NT2/D1 (cell line): Measurements from ENCODE around the gene SEC14L5.

Source experiments
- DNase-seq: peaks from one replicate; pipeline ENCODE4 v3.0.0-alpha.2; 2011; ENCODE audit warnings: low read depth, low spot score
- H3K27me3 ChIP-seq: 2 replicates; pipeline ENCODE4 v1.6.0; 2011; ENCODE audit warnings: mild to moderate bottlenecking; ENCODE audit not compliant: insufficient read length, insufficient read depth
- H3K36me3 ChIP-seq: 2 replicates; pipeline ENCODE4 v1.6.1; 2011; ENCODE audit warnings: mild to moderate bottlenecking, low read length, mixed read lengths; ENCODE audit not compliant: insufficient read depth, insufficient read length
- H3K4me1 ChIP-seq: 2 replicates; pipeline ENCODE4 v1.5.1; 2011; ENCODE audit not compliant: insufficient read depth, insufficient read length
- H3K4me3 ChIP-seq: 2 replicates; pipeline ENCODE4 v1.5.1; 2011; ENCODE audit warnings: low read depth; ENCODE audit not compliant: insufficient read length
- H3K9ac ChIP-seq: 2 replicates; pipeline ENCODE4 v1.6.0; 2011; ENCODE audit warnings: low read depth; ENCODE audit not compliant: insufficient read length
- H3K9me3 ChIP-seq: 2 replicates; pipeline ENCODE4 v1.5.1; 2011; ENCODE audit warnings: mild to moderate bottlenecking, low read length; ENCODE audit not compliant: insufficient read depth
- SUZ12 ChIP-seq: IDR thresholded peaks from 2 replicates; pipeline ENCODE4 v1.6.1; 2011; ENCODE audit not compliant: insufficient read length, insufficient read depth; ENCODE audit errors: extremely low read depth
- YY1 ChIP-seq: IDR thresholded peaks from 2 replicates; pipeline ENCODE4 v1.6.1; 2011; ENCODE audit not compliant: insufficient read length, insufficient read depth
- ZNF274 ChIP-seq: IDR thresholded peaks from 2 replicates; pipeline ENCODE4 v1.6.1; 2011; ENCODE audit warnings: mild to moderate bottlenecking, low read depth, low read length

Gene SEC14L5

DNA sequence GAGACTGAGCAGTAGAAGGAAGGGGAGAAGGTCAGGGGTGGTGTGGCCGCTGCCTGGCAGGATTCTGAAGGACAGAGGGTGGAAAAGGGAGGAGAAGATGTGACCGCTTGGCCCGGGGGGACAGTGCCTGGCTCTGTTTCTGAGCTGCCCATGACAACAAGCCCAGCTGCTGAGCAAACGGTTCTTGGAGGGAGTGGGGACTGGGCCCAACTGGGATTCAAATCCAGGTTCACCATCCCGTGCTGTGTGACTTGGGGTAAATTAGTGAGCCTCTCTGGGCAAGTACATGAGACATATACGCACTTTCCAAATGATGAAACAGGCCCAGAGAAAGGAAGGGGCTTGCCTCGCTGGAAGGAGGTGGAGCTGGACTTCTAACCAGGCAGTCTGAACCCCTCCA is 23.3 kb downstream of the SEC14L5 start:
- H3K4me3 ChIP-seq = no peak overlapping the region
- no peak overlapping the region for H3K9ac ChIP-seq
- H3K4me1 ChIP-seq = peaks cover 4% of the 10 kb centered on the region
- no peak for DNase-seq
- no peak for TF ChIP-seq SUZ12
- H3K9me3 ChIP-seq = no peaks in the 10 kb centered on the region; the same call in 1 of the 2 replicates
- H3K27me3 ChIP-seq = peaks cover 4% of the 10 kb centered on the region
- no peaks in the 10 kb centered on the region for H3K36me3 ChIP-seq

DNA sequence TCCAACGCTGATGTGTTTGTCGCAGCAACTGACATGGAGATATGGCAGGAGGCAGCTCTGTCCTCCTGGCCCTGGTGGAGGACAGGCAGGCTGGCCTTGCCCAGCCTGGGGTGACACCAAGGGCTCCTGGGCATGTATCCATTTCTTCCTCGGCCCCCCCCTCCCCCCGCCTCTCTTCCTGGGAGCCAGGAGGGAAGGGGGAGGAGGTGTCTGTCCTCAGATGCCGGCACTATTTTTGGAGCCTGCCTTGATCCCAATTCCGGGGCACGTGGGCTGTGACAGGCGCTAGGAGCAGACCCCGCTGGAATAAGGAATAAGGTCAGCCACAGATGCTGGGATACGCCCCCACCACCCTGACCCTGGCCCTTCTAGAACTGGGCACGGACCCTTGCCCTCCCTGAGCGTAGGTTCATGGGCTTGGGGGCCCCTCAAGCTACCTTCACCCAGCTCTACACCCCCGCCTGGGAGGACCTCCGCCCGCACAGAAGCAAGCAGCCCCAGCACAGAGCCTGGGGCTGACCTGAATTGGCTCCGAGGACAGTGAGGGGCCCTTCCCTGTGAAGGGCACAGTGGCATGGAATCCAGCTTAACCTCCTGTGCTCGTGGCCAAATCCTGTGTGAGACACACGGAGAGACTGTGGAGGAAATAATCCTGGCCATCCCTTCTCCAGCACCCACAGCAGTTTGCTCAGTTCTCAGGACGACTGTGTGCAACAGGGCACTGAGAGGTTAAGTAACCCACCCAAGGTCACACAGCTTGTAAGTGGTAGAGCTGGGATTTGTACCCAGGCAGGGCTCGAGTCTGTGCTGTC is 24.1 kb downstream of the SEC14L5 start:
- peaks cover 12% of the 10 kb centered on the region for H3K27me3 ChIP-seq
- H3K9ac ChIP-seq = peak overlapping the region; percentile 47
- no peaks in the 10 kb centered on the region; the same call in 1 of the 2 replicates for H3K9me3 ChIP-seq
- H3K4me1 ChIP-seq = peaks cover 4% of the 10 kb centered on the region
- H3K4me3 ChIP-seq = no peak overlapping the region
- TF ChIP-seq ZNF274 (no peak), SUZ12 (no peak), YY1 (no peak)
- H3K36me3 ChIP-seq = no peaks in the 10 kb centered on the region
- no peak for DNase-seq

GRCh38 chr16:4984174-4984990 is 26.3 kb downstream of the SEC14L5 start:
- no peak for TF ChIP-seq ZNF274
- TF ChIP-seq YY1 = no peak
- TF ChIP-seq SUZ12 = no peak
- Histone ChIP-seq H3K9me3 (no peaks in the 10 kb centered on the region; the same call in 1 of the 2 replicates), H3K9ac (no peak overlapping the region), H3K4me1 (peaks cover 4% of the 10 kb centered on the region), H3K27me3 (peaks cover 29% of the 10 kb centered on the region), H3K4me3 (no peak overlapping the region), H3K36me3 (no peaks in the 10 kb centered on the region)
- no peak for DNase-seq

DNA sequence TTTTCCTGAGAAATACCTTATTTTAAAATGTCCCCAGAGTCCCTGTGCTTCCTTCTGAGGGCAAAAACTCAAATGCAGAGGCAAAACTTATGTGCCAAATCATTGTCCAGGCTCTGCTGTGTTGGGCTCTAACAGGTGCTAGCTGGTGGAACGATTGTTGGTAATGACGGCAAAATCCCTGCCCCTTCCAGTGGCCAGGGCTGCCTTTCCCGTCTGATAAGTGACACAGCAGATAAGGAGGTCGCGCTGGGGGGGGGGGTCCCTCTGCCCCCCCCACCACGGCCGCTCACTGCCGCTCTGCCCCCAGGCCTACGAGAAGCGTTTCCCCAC is 29.1 kb downstream of the SEC14L5 start:
- no peaks in the 10 kb centered on the region; the same call in 1 of the 2 replicates for H3K9me3 ChIP-seq
- no peak overlapping the region for H3K9ac ChIP-seq
- no peak for DNase-seq
- TF ChIP-seq YY1 (no peak), SUZ12 (no peak), ZNF274 (no peak)
- no peaks in the 10 kb centered on the region for H3K36me3 ChIP-seq
- no peaks in the 10 kb centered on the region for H3K4me1 ChIP-seq
- H3K27me3 ChIP-seq = peaks cover 29% of the 10 kb centered on the region
- H3K4me3 ChIP-seq = no peak overlapping the region

DNA sequence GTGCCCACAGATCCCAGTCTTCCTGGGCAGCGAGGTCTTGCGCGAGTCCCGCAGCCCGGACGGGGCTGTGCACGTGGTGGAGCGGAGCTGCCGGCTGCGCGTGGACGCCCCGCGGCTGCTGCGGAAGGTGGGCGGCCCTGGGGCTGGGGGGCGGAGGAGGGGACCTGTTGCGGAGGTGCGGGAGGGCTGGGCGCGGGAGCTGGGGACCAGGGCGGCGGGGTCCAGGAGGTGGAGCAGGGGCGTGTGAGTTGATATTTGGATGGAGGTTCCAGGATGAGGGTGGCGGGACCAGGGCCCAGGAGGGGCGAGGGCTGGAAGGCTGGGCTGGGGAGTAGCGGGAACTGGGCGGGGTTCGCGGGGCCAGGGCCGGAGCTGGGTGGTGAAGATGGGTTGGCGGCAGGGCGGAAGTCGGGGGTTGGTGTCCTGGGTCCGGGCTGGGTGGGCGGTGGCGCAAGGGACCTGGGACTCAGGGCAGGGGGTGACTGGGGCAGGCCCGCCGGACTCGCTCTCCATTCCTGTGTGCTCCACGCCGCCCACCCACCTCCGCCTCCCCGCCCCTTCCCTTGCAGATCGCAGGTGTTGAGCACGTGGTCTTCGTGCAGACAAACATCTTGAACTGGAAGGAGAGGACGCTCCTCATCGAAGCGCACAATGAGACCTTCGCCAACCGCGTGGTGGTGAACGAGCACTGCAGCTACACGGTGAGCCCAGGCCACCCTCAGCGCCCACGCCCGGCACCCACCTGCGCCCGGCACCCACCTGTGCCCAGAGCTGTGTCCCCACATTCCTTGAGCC is 29.6 kb downstream of the SEC14L5 start:
- Histone ChIP-seq H3K27me3 (peaks cover 29% of the 10 kb centered on the region), H3K9me3 (no peaks in the 10 kb centered on the region; the same call in 1 of the 2 replicates), H3K9ac (no peak overlapping the region), H3K4me1 (no peaks in the 10 kb centered on the region), H3K36me3 (no peaks in the 10 kb centered on the region), H3K4me3 (peak overlapping the region; percentile 12)
- TF ChIP-seq YY1 (no peak), ZNF274 (no peak), SUZ12 (no peak)
- DNase-seq = no peak

DNA sequence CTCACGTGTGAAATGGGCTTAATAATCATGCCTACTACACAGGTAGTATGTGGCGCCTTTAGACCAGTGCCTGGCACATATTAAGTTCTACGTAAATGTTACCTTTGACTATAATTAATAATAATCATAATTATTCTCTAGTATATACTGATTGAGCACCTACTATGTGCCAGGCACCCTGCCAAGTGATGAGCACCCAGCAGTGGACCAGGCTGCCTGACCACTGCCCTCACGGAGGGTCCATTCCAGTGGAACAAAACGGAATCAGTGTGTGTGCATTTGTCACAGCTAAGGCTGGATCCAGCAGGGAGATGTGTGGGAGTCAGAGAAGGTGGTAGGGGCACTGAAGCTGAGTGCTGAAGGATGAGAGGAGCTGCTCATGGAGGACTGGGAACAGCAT is 30.5 kb downstream of the SEC14L5 start:
- no peak for TF ChIP-seq YY1
- no peak for TF ChIP-seq SUZ12
- TF ChIP-seq ZNF274 = no peak
- no peaks in the 10 kb centered on the region for H3K36me3 ChIP-seq
- no peak for DNase-seq
- H3K9ac ChIP-seq = no peak overlapping the region
- peaks cover 29% of the 10 kb centered on the region for H3K27me3 ChIP-seq
- no peaks in the 10 kb centered on the region for H3K4me1 ChIP-seq
- no peaks in the 10 kb centered on the region; the same call in 1 of the 2 replicates for H3K9me3 ChIP-seq
- no peak overlapping the region for H3K4me3 ChIP-seq
